Mesendoderm (in vitro differentiated cells): ENCODE results near the gene CUX1.

ENCODE experiments used
- DNase-seq: peaks from one replicate; pipeline ENCODE4 v3.0.0; 2013
- H2AK5ac ChIP-seq: 2 replicates; pipeline ENCODE4 v1.6.1; 2013; ENCODE audit warnings: low read length, inconsistent platforms
- H2BK120ac ChIP-seq: 2 replicates; pipeline ENCODE4 v1.6.1; 2013; ENCODE audit warnings: low read depth, mild to moderate bottlenecking, low read length, moderate library complexity, mixed read lengths
- H2BK15ac ChIP-seq: replicated peaks from 2 replicates; pipeline ENCODE4 v1.6.1; 2013; ENCODE audit warnings: low read depth, mild to moderate bottlenecking, moderate library complexity
- H2BK5ac ChIP-seq: 2 replicates; pipeline ENCODE4 v1.6.1; 2013; ENCODE audit warnings: low read length, inconsistent platforms
- H3K18ac ChIP-seq: 2 replicates; pipeline ENCODE4 v1.6.1; 2013; ENCODE audit warnings: mild to moderate bottlenecking, low read length, mixed read lengths
- H3K23ac ChIP-seq: one replicate; pipeline ENCODE4 v1.6.1; 2013; ENCODE audit warnings: low read length
- H3K27ac ChIP-seq: 2 replicates; pipeline ENCODE4 v1.5.1; 2013; ENCODE audit warnings: low read depth, mild to moderate bottlenecking, inconsistent platforms, low read length, moderate library complexity
- H3K27me3 ChIP-seq: 2 replicates; pipeline ENCODE4 v1.6.1; 2013; ENCODE audit warnings: low read length, control low read depth, mild to moderate bottlenecking, inconsistent platforms; ENCODE audit not compliant: insufficient read depth, poor library complexity
- H3K36me3 ChIP-seq: 2 replicates; pipeline ENCODE4 v1.6.1; 2013; ENCODE audit warnings: low read length, inconsistent platforms; ENCODE audit not compliant: control insufficient read depth, insufficient read depth
- H3K4ac ChIP-seq: one replicate; pipeline ENCODE4 v1.6.1; 2013; ENCODE audit warnings: low read depth, mild to moderate bottlenecking, low read length, moderate library complexity
- H3K4me1 ChIP-seq: 2 replicates; pipeline ENCODE4 v1.6.1; 2013; ENCODE audit warnings: low read depth, low read length, inconsistent platforms; ENCODE audit not compliant: control insufficient read depth
- H3K4me2 ChIP-seq: 2 replicates; pipeline ENCODE4 v1.6.1; 2013; ENCODE audit warnings: low read length
- H3K4me3 ChIP-seq: 2 replicates; pipeline ENCODE4 v1.5.1; 2013; ENCODE audit warnings: mild to moderate bottlenecking, low read length
- H3K56ac ChIP-seq: one replicate; pipeline ENCODE4 v1.6.1; 2013; ENCODE audit warnings: low read length
- H3K79me1 ChIP-seq: 2 replicates; pipeline ENCODE4 v1.6.1; 2013; ENCODE audit warnings: low read length, inconsistent platforms
- H3K79me2 ChIP-seq: 2 replicates; pipeline ENCODE4 v1.6.1; 2013; ENCODE audit warnings: mild to moderate bottlenecking, low read length; ENCODE audit not compliant: control insufficient read depth, insufficient read depth
- H3K9ac ChIP-seq: 2 replicates; pipeline ENCODE4 v1.6.1; 2013; ENCODE audit warnings: low read length, inconsistent platforms
- H4K5ac ChIP-seq: one replicate; pipeline ENCODE4 v1.6.1; 2013; ENCODE audit warnings: low read length
- H4K8ac ChIP-seq: one replicate; pipeline ENCODE4 v1.6.1; 2013; ENCODE audit warnings: low read depth, mild to moderate bottlenecking, control low read depth, low read length, moderate library complexity
- WGBS: extraction: QIAGEN DNeasy Blood & Tissue Kit; methylation state at CpG from one replicate; pipeline ENCODE4 v1.1.7; 2013; ENCODE audit warnings: low lambda C conversion rate, missing lambda C conversion rate; ENCODE audit not compliant: insufficient coverage; ENCODE audit errors: extremely low coverage; 5-methylcytosine and 5-hydroxymethylcytosine counted together

The CUX1 gene

GRCh38 chr7:101880282-101881054 lies 63.0 kb downstream of the CUX1 start:
- Histone ChIP-seq H3K23ac (no peak overlapping the region), H2AK5ac (no peak overlapping the region), H3K79me2 (peaks cover 93% of the 10 kb centered on the region), H3K27ac (no peak overlapping the region), H2BK120ac (no peak overlapping the region), H3K9ac (no peak overlapping the region), H4K5ac (no peak overlapping the region), H3K79me1 (peaks cover 18% of the 10 kb centered on the region), H3K36me3 (no peaks in the 10 kb centered on the region), H3K56ac (peak overlapping the region; percentile 30), H4K8ac (no peak overlapping the region), H3K18ac (no peak overlapping the region), H3K27me3 (no peaks in the 10 kb centered on the region), H3K4me2 (no peak overlapping the region), H2BK15ac (no peak overlapping the region), H2BK5ac (no peak overlapping the region), H3K4me1 (peaks cover 20% of the 10 kb centered on the region), H3K4me3 (no peak overlapping the region), H3K4ac (no peak overlapping the region)
- DNase-seq = no peak
- WGBS = no CpG with 5 or more reads among the region's 14 CpGs

GRCh38 chr7:101882005-101882421 lies 64.6 kb downstream of the CUX1 start:
- Histone ChIP-seq H3K79me1 (peaks cover 22% of the 10 kb centered on the region), H3K27ac (no peak overlapping the region), H3K4me1 (peaks cover 20% of the 10 kb centered on the region)

GRCh38 chr7:101882595-101883564 lies 65.5 kb downstream of the CUX1 start:
- Histone ChIP-seq H3K4me1 (peaks cover 17% of the 10 kb centered on the region), H2BK15ac (no peak overlapping the region), H3K4ac (no peak overlapping the region), H3K79me1 (peaks cover 23% of the 10 kb centered on the region), H4K5ac (no peak overlapping the region), H3K18ac (peak overlapping the region; percentile 68), H2AK5ac (no peak overlapping the region), H3K4me3 (no peak overlapping the region), H4K8ac (peak overlapping the region; percentile 28), H3K4me2 (no peak overlapping the region), H2BK5ac (no peak overlapping the region), H3K36me3 (no peaks in the 10 kb centered on the region), H3K79me2 (peaks cover 96% of the 10 kb centered on the region), H3K56ac (peak overlapping the region; percentile 35), H3K23ac (no peak overlapping the region), H3K27me3 (no peaks in the 10 kb centered on the region), H3K9ac (peak overlapping the region; percentile 21), H2BK120ac (no peak overlapping the region), H3K27ac (peak overlapping the region; percentile 43)
- DNase-seq = peak; percentile 87
- no CpG with 5 or more reads among the region's 18 CpGs for whole genome bisulfite sequencing

More at GRCh38 chr7:101882005-101882421, 64.6 kb downstream of the CUX1 start:
- H3K36me3 ChIP-seq = no peaks in the 10 kb centered on the region
- H3K27me3 ChIP-seq = no peaks in the 10 kb centered on the region
- H3K23ac ChIP-seq = no peak overlapping the region
- H2AK5ac ChIP-seq = no peak overlapping the region
- H3K4ac ChIP-seq = no peak overlapping the region
- H3K18ac ChIP-seq = no peak overlapping the region
- H2BK120ac ChIP-seq = no peak overlapping the region
- no peak overlapping the region for H2BK5ac ChIP-seq
- no CpG with 5 or more reads among the region's 7 CpGs for WGBS
- no peak overlapping the region for H4K8ac ChIP-seq
- H4K5ac ChIP-seq = no peak overlapping the region
- no peak overlapping the region for H3K9ac ChIP-seq
- no peak overlapping the region for H2BK15ac ChIP-seq
- DNase-seq = peak; percentile 77
- H3K4me2 ChIP-seq = no peak overlapping the region
- H3K79me2 ChIP-seq = peaks cover 97% of the 10 kb centered on the region
- H3K4me3 ChIP-seq = no peak overlapping the region
- no peak overlapping the region for H3K56ac ChIP-seq

GRCh38 chr7:101884671-101885596 lies 67.5 kb downstream of the CUX1 start:
- Histone ChIP-seq H4K5ac (no peak overlapping the region), H2BK15ac (no peak overlapping the region), H2BK5ac (no peak overlapping the region), H3K56ac (peak overlapping the region; percentile 42), H3K4me3 (no peak overlapping the region), H3K27ac (no peak overlapping the region), H2BK120ac (no peak overlapping the region), H3K23ac (no peak overlapping the region), H3K79me2 (peaks cover 96% of the 10 kb centered on the region), H2AK5ac (no peak overlapping the region), H3K4me1 (peaks cover 9% of the 10 kb centered on the region), H3K18ac (no peak overlapping the region), H4K8ac (no peak overlapping the region), H3K27me3 (no peaks in the 10 kb centered on the region), H3K4ac (no peak overlapping the region), H3K4me2 (no peak overlapping the region), H3K79me1 (peaks cover 19% of the 10 kb centered on the region), H3K36me3 (no peaks in the 10 kb centered on the region), H3K9ac (no peak overlapping the region)
- no peak for DNase-seq
- no CpG with 5 or more reads among the region's 13 CpGs for WGBS

- no peak overlapping the region for H3K4me3 ChIP-seq
- H3K27ac ChIP-seq = no peak overlapping the region
- no peaks in the 10 kb centered on the region for H3K36me3 ChIP-seq
- no peak overlapping the region for H4K5ac ChIP-seq
- no peak overlapping the region for H3K4ac ChIP-seq
- H3K4me1 ChIP-seq = peaks cover 7% of the 10 kb centered on the region
- no peak overlapping the region for H2BK120ac ChIP-seq
- WGBS = no CpG with 5 or more reads among the region's 12 CpGs
- no peak overlapping the region for H3K56ac ChIP-seq
- no peak for DNase-seq
- no peak overlapping the region for H2BK15ac ChIP-seq
- H3K79me1 ChIP-seq = peaks cover 19% of the 10 kb centered on the region
- peaks cover 97% of the 10 kb centered on the region for H3K79me2 ChIP-seq
- no peak overlapping the region for H3K9ac ChIP-seq
- no peak overlapping the region for H3K23ac ChIP-seq
- H3K18ac ChIP-seq = no peak overlapping the region
- no peak overlapping the region for H2AK5ac ChIP-seq
- no peaks in the 10 kb centered on the region for H3K27me3 ChIP-seq
- H2BK5ac ChIP-seq = no peak overlapping the region
- no peak overlapping the region for H3K4me2 ChIP-seq
- no peak overlapping the region for H4K8ac ChIP-seq
Observed at GRCh38 chr7:101885597-101885955, 68.2 kb downstream of the CUX1 start.
